ENCODE measurements around the gene CRYGD. TPM values are rescaled to one million over a fixed set of nuclear protein-coding genes. Genes with fewer than 3 reads are reported as not detected.
"Not testable (repeated sequence)": the region's sequence is repeated elsewhere in the genome, so short reads cannot be mapped to it uniquely, and the experiment has no call there.

Gene CRYGD
- total RNA-seq = not detected
- long read RNA-seq = 0 reads

DNA sequence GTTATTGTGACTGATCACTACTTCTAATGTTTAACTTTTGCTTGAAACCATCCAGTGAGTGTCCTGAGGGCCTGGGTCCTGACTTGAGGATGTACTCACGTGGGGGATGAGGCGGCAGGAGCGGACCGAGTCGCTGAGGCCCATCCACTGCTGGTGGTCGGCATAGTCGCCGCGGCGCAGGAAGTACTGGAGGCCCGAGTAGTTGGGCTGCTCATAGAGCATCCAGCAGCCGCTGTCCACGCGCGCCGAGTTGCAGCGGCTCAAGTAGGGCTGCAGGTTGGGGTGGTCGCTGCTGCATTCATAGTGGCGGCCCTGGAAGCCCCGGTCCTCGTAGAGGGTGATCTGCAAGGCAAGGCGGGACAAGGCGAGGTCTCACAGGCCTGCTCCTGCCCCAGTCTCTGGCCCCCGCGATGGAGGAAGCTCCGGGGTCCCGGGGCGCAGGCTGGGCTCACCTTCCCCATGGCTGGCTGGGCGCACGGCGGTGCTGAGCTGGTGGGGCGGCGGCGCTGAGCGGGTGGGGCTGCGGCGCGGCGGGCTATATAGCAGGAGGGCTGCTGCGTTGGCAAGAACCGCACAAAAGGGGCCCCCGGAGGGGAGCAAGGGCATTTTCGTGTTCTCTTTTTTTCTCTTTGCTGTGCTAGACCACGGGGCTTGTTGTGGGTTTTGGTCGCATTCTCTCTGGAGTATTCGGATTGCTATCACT lies at the start of gene CRYGD:
Gene CRYGD (minus strand): TSS at position 512 of the 703 bp plus-strand sequence. CDS start 51 bp downstream, at position 461.
- peak; percentile 15 for ATAC-seq
- DNase-seq; intact Hi-C loops (cut with micrococcal nuclease): not testable (repeated sequence)

GRCh38 chr2:208172125-208172524 lies 47.8 kb upstream of the CRYGD start:
- DNase-seq = no peak
- intact Hi-C loops (cut with micrococcal nuclease) = no loop called here
- peak; percentile 68 for ATAC-seq

- no peak for ATAC-seq
- DNase-seq = no peak
- intact Hi-C loops (cut with micrococcal nuclease) = no loop called here
Observed at GRCh38 chr2:208164951-208165755, 40.8 kb upstream of the CRYGD start.

DNA sequence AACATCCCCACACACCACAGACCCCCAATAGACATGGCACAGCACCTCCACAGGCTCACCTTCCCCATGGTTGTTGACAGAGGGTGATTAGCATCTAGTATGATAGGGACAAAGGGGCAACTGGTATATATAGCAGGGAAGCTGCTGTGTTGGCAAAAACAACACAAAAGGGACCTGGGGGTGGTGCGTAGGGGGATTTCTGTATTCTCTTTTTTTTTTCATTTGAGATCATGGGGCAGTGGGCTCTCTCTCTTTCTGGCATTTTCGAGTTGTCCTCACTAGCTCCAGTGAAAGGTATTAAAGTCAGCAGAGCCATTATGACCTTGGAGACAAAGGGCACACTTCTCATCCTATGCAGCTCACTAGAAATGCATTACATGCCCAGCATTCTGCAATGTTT lies 39.2 kb upstream of the CRYGD start, which contains the start of gene CRYGA:
Gene CRYGA (minus strand): TSS at position 101 of the 400 bp plus-strand sequence. CDS start 33 bp downstream, at position 68.
- DNase-seq (no peak), ATAC-seq (no peak)
- intact Hi-C loops (cut with micrococcal nuclease) = no loop called here

DNA sequence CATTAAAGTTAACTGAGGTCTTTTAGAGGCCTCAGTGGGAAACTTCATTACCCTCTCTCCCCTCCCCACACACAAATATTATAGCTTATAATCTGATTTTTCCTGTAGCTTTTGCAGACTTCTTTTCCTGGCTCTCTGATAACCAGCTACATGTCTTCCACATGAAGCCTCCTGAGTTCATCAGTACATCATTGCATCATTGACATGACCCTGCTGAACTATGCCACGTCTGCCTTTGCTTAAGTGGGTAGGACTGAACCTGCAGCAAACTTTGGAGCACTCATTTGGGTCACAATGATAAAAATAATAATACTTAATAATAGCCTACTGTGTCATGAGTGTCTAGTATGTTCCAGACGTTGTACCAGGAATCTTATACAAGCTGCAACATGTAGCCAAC lies 32.1 kb upstream of the CRYGD start:
- ATAC-seq (no peak), DNase-seq (no peak)
- intact Hi-C loops (cut with micrococcal nuclease) = no loop called here

- ATAC-seq = no peak
- intact Hi-C loops (cut with micrococcal nuclease) = no loop called here
Observed at GRCh38 chr2:208153156-208153555, 28.8 kb upstream of the CRYGD start.

GRCh38 chr2:208150956-208151355 lies 26.6 kb upstream of the CRYGD start:
- no peak for DNase-seq
- ATAC-seq = no peak
- intact Hi-C loops (cut with micrococcal nuclease) = no loop called here

More at GRCh38 chr2:208153156-208153555, 28.8 kb upstream of the CRYGD start:
- DNase-seq = no peak

DNA sequence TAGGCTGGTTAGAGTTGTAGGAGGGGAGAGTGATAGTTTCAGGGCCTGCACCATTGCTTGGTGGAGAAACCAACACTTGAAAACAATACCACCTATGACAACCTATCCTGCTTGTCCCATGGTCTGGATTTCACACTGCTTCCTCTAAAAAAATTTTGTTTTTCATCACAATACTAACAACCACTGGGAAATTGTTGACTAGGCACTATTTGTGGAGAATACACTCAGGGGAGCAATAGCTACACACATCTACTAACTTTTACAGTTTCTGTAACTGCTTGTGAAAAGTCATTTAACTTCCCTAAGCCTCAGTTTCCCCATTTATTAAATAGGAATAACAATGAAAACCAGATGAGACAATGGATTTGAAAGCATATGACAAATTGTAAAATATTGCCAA lies 25.8 kb upstream of the CRYGD start:
- ATAC-seq (no peak), DNase-seq (no peak)
- intact Hi-C loops (cut with micrococcal nuclease) = no loop called here

- no peak for ATAC-seq
- no peak for DNase-seq
- intact Hi-C loops (cut with micrococcal nuclease) = no loop called here
Observed at GRCh38 chr2:208148803-208149202, 24.5 kb upstream of the CRYGD start.

DNA sequence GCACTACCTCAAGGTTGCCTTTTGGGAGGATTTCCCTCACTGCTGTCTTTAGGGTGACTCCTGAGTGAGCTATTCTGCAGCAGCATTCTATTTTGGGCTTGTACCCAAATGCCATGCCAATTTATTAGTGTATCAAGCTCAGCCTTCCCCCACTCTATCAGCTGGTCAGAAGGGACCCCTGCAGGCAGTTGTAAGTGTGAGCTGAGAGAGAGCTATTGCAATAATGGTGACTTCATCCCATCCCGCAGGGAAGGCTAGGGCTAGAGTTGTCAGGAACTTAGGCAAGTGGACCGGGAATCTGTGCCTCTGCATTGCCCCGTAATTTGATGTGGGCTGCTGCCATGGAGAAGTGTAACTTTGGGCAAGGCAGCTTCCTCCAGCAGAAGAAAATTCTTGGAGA lies 23.4 kb upstream of the CRYGD start:
- DNase-seq (no peak), ATAC-seq (no peak)
- intact Hi-C loops (cut with micrococcal nuclease) = no loop called here

- DNase-seq (no peak), ATAC-seq (no peak)
- intact Hi-C loops (cut with micrococcal nuclease) = no loop called here
Observed at GRCh38 chr2:208147008-208147407, 22.7 kb upstream of the CRYGD start.

GRCh38 chr2:208146006-208146405 lies 21.7 kb upstream of the CRYGD start, which contains the start of gene CRYGB:
Gene CRYGB, minus strand, starts transcription at chr2:208146158. Its CDS starts 38 bp downstream, at chr2:208146120.
- DNase-seq (no peak), ATAC-seq (no peak)
- intact Hi-C loops (cut with micrococcal nuclease) = no loop called here

DNA sequence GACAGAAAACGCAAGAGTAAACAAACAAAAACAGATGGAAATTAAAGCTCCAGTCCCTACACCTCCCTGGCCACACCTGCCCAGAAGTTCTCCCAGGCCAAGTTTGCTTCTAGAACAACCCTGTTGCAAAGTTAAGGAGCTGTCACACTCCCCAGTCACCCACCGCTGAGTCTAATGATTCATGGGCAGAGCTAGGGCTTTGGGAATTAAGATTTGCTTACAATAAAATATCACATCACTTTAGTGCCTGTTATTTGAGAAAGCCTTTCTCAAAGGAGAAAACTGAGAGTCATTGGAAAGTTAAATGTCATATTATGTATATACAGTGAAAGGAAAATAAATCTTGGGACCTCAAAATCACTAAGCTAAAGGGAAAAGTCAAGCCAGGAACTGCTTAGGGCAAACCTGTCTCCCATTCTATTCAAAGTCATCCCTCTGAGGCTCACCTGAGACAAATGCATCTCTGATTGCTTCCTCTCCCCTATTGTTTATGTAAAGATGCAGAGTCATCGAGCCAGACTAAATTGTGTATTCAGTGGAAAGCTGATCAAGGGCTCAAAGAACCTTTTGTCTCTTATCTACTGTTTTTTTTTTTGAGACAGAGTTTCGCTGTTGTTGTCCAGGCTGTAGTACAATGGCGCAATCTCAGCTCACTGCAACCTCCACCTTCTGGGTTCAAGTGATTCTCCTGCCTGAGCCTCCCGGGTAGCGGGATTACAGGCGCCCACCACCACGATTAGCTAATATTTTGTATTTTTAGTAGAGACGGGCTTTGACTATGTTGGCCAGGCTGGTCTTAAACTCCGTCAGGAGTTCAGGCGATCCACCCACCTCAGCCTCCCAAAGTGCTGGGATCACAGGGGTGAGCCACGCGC lies 18.8 kb upstream of the CRYGD start:
- intact Hi-C loops (cut with micrococcal nuclease) = no loop called here
- ATAC-seq = no peak

GRCh38 chr2:208142240-208142924 lies 18.1 kb upstream of the CRYGD start:
- ATAC-seq = no peak
- intact Hi-C loops (cut with micrococcal nuclease) = no loop called here
- no peak for DNase-seq

More for the DNA sequence above, 18.8 kb upstream of the CRYGD start:
- no peak for DNase-seq

- ATAC-seq (no peak), DNase-seq (no peak)
- intact Hi-C loops (cut with micrococcal nuclease) = no loop called here
Observed at GRCh38 chr2:208139447-208139846, 15.1 kb upstream of the CRYGD start.

DNA sequence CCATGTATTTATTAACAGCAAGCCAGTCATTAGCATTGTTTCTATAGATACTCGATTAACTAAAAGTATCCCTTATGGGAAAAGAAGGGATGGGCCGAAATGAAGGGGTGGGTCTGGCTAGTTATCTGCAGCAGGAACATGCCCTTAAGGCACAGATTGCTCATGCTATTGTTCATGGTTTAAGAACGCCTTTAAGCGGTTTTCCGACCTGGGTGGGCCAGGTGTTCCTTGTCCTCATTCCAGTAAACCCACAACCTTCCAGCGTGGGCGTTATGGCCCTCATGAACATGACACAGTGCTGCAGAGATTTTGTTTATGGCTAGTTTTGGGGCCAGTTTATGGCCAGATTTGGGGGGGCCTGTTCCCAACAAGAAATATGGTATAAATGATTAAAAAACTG lies 14.0 kb upstream of the CRYGD start:
- ATAC-seq; intact Hi-C loops (cut with micrococcal nuclease); DNase-seq: not testable (repeated sequence)

DNA sequence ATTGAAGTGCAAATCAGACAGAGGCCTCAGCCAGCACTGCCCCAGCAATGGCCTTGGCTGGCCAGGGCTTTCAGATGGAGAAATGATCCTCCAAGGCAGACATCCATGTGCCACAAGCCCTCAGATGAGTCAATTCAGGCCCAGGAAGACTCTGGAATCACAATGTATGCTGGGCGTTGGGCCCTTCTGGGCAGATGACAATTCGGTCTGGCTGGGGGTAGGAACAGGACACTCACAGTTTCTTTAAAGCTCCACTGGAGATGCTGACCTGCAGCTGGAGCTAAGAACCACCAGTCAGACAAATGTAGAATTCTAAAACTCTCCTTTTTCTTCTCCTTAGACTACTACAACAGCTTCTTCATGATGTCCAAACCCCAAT lies 12.4 kb upstream of the CRYGD start:
- intact Hi-C loops (cut with micrococcal nuclease) = no loop called here
- no peak for DNase-seq
- ATAC-seq = no peak

DNA sequence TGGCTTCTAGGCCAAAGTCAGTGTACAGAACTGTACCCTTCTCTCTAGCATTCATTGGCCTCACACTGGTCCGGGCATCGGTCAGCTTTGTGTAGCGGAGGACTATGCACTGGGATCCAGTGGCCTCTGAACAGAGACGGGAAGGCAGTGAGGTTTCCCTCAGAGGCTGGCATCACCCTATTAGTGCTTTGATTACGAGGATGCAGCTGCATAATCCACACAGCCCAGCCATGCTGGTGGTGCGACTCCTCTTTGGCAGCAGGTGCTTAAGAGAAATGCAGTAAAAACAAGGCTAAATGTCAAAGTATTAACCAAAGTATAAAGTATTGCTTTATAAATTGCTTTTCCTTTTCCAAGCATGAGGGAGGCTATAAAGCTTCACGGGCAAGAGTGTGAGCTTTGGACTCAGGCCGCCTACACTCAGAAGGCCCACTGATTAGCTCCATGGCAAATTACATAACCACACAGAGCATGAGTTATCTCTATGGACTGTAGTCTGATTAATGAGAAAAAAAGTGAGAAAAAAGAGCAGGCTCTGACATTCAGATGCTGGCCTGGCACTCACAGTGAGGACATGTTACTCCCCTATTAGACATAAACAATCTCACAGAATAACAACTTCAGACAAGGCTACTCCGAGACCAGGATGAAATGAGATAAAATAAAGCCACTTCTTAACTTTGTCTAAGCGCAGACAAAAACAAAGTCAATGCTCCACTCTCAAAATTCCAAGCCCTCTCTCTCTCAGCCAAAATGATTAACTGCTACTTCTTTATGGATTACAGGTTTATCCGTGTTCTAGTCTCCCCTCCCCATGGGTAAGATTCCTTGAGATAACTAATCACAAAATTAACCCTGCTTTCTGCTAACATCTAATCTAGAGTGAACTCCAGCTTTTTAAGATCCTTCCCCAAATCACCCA lies 11.7 kb upstream of the CRYGD start:
- intact Hi-C loops (cut with micrococcal nuclease) = no loop called here
- DNase-seq = no peak
- ATAC-seq = no peak

All from left ventricle myocardium superior (tissue), 1 donor.